Keratinocyte (primary cell): ENCODE results near the gene ATP2A3. TPM values are rescaled to one million over a fixed set of nuclear protein-coding genes. Genes with fewer than 3 reads are reported as not detected.

Experiments
- DNase-seq: peaks from one replicate; pipeline ENCODE4 v3.0.0-alpha.2; 2011; ENCODE audit warnings: low read depth, missing footprints, low spot score
- FAIRE-seq: peaks from 2 replicates; lab custom pipeline; 2011; peaks lifted over from hg19 to GRCh38; lab: Jason Lieb, UNC
- H2AFZ ChIP-seq: 2 replicates; pipeline ENCODE4 v1.6.0; 2012; ENCODE audit warnings: low read length, control low read depth, inconsistent platforms; ENCODE audit not compliant: control insufficient read depth
- H3K27ac ChIP-seq: 2 replicates; pipeline ENCODE4 v1.5.1; 2011; ENCODE audit warnings: low read length; ENCODE audit not compliant: control insufficient read depth, insufficient read depth
- H3K27me3 ChIP-seq: 3 replicates; pipeline ENCODE4 v1.6.0; 2011; ENCODE audit warnings: low read length; ENCODE audit not compliant: control insufficient read depth, insufficient read depth; ENCODE audit errors: extremely low read depth
- H3K36me3 ChIP-seq, 2 experiments: 2 replicates in 1 of 2; 3 replicates in 1 of 2; pipeline ENCODE4 v1.5.1; 2011; ENCODE audit warnings: low read length in 2 of 2, mild to moderate bottlenecking in 1 of 2; ENCODE audit not compliant: control insufficient read depth in 2 of 2, insufficient read depth in 2 of 2; ENCODE audit errors: extremely low read depth in 1 of 2
- H3K4me1 ChIP-seq: 3 replicates; pipeline ENCODE4 v1.5.1; 2011; ENCODE audit warnings: low read length; ENCODE audit not compliant: control insufficient read depth, insufficient read depth; ENCODE audit errors: extremely low read depth
- H3K4me2 ChIP-seq: 3 replicates; pipeline ENCODE4 v1.6.0; 2011; ENCODE audit warnings: low read depth, low read length; ENCODE audit not compliant: control insufficient read depth, insufficient read depth; ENCODE audit errors: extremely low read depth
- H3K4me3 ChIP-seq, 3 experiments: fragments of 200-600 bp in 1 of 3; sonication (generic) in 1 of 3; 2 replicates in 2 of 3; 3 replicates in 1 of 3; pipeline ENCODE4 v1.5.1; 2011 to 2016; ENCODE audit warnings: low read length in 3 of 3, mild to moderate bottlenecking in 3 of 3, control low read depth in 2 of 3, inconsistent platforms in 1 of 3, low read depth in 1 of 3, mixed read lengths in 1 of 3, mixed run types in 1 of 3, moderate library complexity in 1 of 3; ENCODE audit not compliant: control insufficient read depth in 2 of 3, insufficient read depth in 2 of 3; ENCODE audit errors: extremely low read depth in 1 of 3
- H3K79me2 ChIP-seq: 2 replicates; pipeline ENCODE4 v1.6.0; 2012; ENCODE audit warnings: low read length; ENCODE audit not compliant: control insufficient read depth, insufficient read depth
- H3K9ac ChIP-seq: 3 replicates; pipeline ENCODE4 v1.6.0; 2011; ENCODE audit warnings: low read length; ENCODE audit not compliant: control insufficient read depth, insufficient read depth; ENCODE audit errors: extremely low read depth
- H3K9me1 ChIP-seq: 3 replicates; pipeline ENCODE4 v1.6.0; 2011; ENCODE audit warnings: low read length; ENCODE audit not compliant: control insufficient read depth, insufficient read depth; ENCODE audit errors: extremely low read depth
- H3K9me3 ChIP-seq: 2 replicates; pipeline ENCODE4 v1.5.1; 2012; ENCODE audit warnings: low read depth, low read length; ENCODE audit not compliant: control insufficient read depth
- H4K20me1 ChIP-seq: 3 replicates; pipeline ENCODE4 v1.6.0; 2011; ENCODE audit warnings: low read length; ENCODE audit not compliant: control insufficient read depth, insufficient read depth; ENCODE audit errors: extremely low read depth
- CTCF ChIP-seq, 3 experiments: IDR thresholded peaks in 1 of 3; conservative IDR thresholded peaks in 1 of 3; optimal IDR thresholded peaks in 1 of 3; 2 replicates in 2 of 3; 3 replicates in 1 of 3; pipeline versions ENCODE3 to v1.5.1; 2011; ENCODE audit warnings: low read length in 3 of 3, mild to moderate bottlenecking in 3 of 3, moderate library complexity in 2 of 3, control low read depth in 1 of 3, inconsistent platforms in 1 of 3; ENCODE audit not compliant: insufficient read depth in 2 of 3; ENCODE audit errors: extremely low read depth in 1 of 3
- EZH2 ChIP-seq: IDR thresholded peaks from one replicate; pipeline ENCODE4 v1.6.1; 2012; ENCODE audit warnings: inconsistent platforms, mild to moderate bottlenecking, low read length, moderate library complexity
- dilution Hi-C: fragments of 300-500 bp; cut with MboI; formaldehyde crosslinking; loops from one replicate; pipeline ENCODE4 v1.7.0; 2020; ENCODE audit warnings: low sequenced_read_pairs; ENCODE audit not compliant: extremely low pct_ligation_motif_present
- polyA plus RNA-seq, 5 experiments: library from polyadenylated mRNA; depleted of rRNA in 3 of 5; stranded (reverse) in 3 of 5; stranded (forward) in 1 of 5; unstranded in 1 of 5; fragments of >200 nt; gene quantifications; 1 replicate in 1 of 5; 2 replicates in 3 of 5; 3 replicates in 1 of 5; pipeline versions ENCODE4 v1.2.1 to v1.2.3, GENCODE V29; 2011 to 2012; ENCODE audit warnings: missing spikeins in 2 of 5, low read depth in 1 of 5, low replicate concordance in 1 of 5

Gene ATP2A3
- polyA plus RNA-seq, 1 donor (not counting 4 experiments of a cell fraction or from before 2014, with no cell fraction given): 0.13 TPM

GRCh38 chr17:3990386-3991127, 26.3 kb upstream of the ATP2A3 start:
- H3K27me3 ChIP-seq: peaks cover 22% of the 10 kb centered on the region
- H3K9me1 ChIP-seq: no peaks in the 10 kb centered on the region
- dilution Hi-C loops: no loop called here
- TF ChIP-seq CTCF (optimal IDR thresholded peaks at IDR 0.05 in 1 of 3, IDR thresholded peaks at IDR 0.05 in 1 of 3, conservative IDR thresholded peaks at IDR 0.05 in 1 of 3; ENCODE audit: extremely low read depth in 1 of 3, insufficient read depth in 2 of 3, low read length in 3 of 3) (no peak), EZH2 (no peak)
- H3K79me2 ChIP-seq: no peaks in the 10 kb centered on the region
- H4K20me1 ChIP-seq: no peaks in the 10 kb centered on the region
- no peak overlapping the region for H3K27ac ChIP-seq
- H3K4me3 ChIP-seq: no peak overlapping the region
- H3K9ac ChIP-seq: no peak overlapping the region
- no peaks in the 10 kb centered on the region for H3K36me3 ChIP-seq
- H2AFZ ChIP-seq: no peak overlapping the region
- no peak for FAIRE-seq
- no peaks in the 10 kb centered on the region for H3K9me3 ChIP-seq
- no peak overlapping the region for H3K4me2 ChIP-seq
- no peak for DNase-seq
- peaks cover 3% of the 10 kb centered on the region for H3K4me1 ChIP-seq

DNA sequence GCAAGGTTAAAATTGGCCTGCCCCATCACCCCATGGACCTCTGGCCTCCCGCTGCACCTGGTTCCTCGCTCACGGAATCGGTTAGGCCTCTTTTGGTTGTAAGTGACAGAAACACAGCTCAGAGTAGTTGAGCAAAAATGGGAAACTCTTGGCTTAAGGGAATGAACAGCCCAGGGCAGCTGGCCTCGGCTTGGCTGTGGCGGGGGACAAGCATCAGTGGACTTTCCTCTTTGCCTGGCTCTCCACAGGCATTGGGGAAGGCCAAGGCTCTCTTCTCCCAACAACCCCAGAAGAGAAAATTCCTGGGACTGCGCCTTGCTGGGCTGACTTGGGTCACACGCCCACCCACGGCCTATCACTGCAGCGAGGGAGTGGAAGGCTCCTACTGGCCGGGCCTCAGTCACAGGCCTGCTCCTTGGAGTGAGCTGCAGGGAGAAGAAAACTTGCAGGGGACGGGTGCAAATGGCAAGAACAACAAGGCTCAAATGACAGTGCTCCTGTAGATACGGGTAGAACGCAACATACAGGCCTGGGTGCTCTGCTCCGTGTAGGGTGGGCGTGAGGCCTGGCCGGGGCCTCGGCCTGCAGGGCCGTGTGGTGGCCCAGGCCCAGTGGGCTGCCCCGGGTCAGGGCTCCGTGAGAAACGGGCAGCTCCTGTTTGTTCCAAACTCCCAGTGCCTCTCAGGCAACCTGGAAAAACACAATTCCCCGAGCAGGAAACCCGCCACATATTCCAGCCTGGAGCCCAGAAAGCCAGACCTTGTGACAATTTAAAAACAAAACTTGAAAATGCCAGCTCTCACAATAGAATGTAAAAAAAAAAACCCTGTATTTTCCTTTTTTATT, 25.0 kb upstream of the ATP2A3 start:
- Histone ChIP-seq H3K9ac (no peak overlapping the region), H3K9me1 (no peaks in the 10 kb centered on the region), H3K27ac (no peak overlapping the region), H3K79me2 (no peaks in the 10 kb centered on the region), H3K4me3 (no peak overlapping the region), H3K4me2 (no peak overlapping the region), H3K36me3 (no peaks in the 10 kb centered on the region), H3K9me3 (no peaks in the 10 kb centered on the region), H3K4me1 (peaks cover 3% of the 10 kb centered on the region), H4K20me1 (no peaks in the 10 kb centered on the region), H2AFZ (no peak overlapping the region), H3K27me3 (peaks cover 18% of the 10 kb centered on the region)
- DNase-seq (no peak), FAIRE-seq (no peak)
- dilution Hi-C loops: no loop called here
- TF ChIP-seq CTCF (optimal IDR thresholded peaks at IDR 0.05 in 1 of 3, IDR thresholded peaks at IDR 0.05 in 1 of 3, conservative IDR thresholded peaks at IDR 0.05 in 1 of 3; ENCODE audit: extremely low read depth in 1 of 3, insufficient read depth in 2 of 3, low read length in 3 of 3): no peak
- TF ChIP-seq EZH2: no peak
